Fibroblast of lung (primary cell): ENCODE data around the gene OSMR.

Experiments used
- EZH2 ChIP-seq: IDR thresholded peaks from 2 replicates; pipeline ENCODE4 v1.5.1; 2012; ENCODE audit warnings: low read length, control low read depth, mild to moderate bottlenecking; ENCODE audit errors: missing control alignments
- TF ChIP-seq, protein P1 (sequence below), 2 donors: IDR thresholded peaks in 1 of 2; conservative IDR thresholded peaks in 1 of 2; 1 replicate in 1 of 2; 2 replicates in 1 of 2; pipeline ENCODE4 v1.5.1; 2011 to 2012; ENCODE audit warnings: low read length in 2 of 2, control low read depth in 1 of 2, inconsistent platforms in 1 of 2, low read depth in 1 of 2, mild to moderate bottlenecking in 1 of 2

- no peak for TF ChIP-seq EZH2
- TF ChIP-seq, protein P1, sequence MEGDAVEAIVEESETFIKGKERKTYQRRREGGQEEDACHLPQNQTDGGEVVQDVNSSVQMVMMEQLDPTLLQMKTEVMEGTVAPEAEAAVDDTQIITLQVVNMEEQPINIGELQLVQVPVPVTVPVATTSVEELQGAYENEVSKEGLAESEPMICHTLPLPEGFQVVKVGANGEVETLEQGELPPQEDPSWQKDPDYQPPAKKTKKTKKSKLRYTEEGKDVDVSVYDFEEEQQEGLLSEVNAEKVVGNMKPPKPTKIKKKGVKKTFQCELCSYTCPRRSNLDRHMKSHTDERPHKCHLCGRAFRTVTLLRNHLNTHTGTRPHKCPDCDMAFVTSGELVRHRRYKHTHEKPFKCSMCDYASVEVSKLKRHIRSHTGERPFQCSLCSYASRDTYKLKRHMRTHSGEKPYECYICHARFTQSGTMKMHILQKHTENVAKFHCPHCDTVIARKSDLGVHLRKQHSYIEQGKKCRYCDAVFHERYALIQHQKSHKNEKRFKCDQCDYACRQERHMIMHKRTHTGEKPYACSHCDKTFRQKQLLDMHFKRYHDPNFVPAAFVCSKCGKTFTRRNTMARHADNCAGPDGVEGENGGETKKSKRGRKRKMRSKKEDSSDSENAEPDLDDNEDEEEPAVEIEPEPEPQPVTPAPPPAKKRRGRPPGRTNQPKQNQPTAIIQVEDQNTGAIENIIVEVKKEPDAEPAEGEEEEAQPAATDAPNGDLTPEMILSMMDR (conservative IDR thresholded peaks at IDR 0.05 in 1 of 2, IDR thresholded peaks at IDR 0.05 in 1 of 2; ENCODE audit: low read depth in 1 of 2, low read length in 2 of 2): no peak
Measured at GRCh38 chr5:38899936-38900335, 54.1 kb downstream of the OSMR start.
